IPS-18c (cell line): ENCODE results near the gene CPEB4.

ENCODE experiments used
- H3K4me3 ChIP-seq: 2 replicates; pipeline ENCODE4 v1.7.0; 2013; ENCODE audit warnings: low read depth, mild to moderate bottlenecking, low read length, moderate library complexity; ENCODE audit not compliant: insufficient read depth
- H3K9me3 ChIP-seq: one replicate; pipeline ENCODE4 v1.6.1; 2013; ENCODE audit warnings: mild to moderate bottlenecking, low read length, moderate library complexity; ENCODE audit not compliant: control insufficient read depth, insufficient read depth

Gene CPEB4

DNA sequence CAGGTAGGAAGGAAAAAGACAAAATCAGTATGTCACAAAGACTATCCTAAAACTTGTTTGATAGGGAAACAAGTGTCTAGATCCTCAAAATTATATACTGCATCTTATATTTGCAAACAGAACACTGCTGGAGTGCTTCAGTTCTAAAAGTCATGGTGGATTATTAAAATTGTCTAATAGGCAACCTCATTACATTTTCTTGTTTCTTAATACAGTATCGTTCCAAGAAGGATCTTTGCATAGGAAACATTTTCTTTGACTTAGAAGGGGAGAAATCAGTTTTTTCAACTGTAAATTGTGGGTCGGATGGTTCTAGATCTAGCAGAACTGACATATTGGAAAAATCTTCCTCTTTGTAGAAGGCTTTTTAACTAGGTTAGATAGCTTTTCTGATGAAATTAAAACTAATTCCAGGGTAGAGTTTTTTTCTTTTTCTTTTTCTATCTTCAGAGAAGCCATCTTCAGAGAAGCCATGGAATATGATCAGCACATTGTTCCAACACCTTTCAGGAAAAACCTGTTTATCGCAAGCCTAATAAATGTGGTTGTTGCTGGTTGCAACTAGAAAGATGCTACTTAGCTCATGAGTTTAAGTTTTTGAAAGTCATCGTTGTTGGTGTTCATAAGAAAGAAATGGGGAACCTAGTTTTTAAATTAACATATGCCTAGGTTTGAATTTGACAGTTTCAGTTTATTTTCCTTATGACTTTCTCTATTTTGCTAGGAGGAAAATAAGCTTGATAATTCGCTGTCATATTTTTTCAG lies 7.4 kb downstream of the CPEB4 start:
- Histone ChIP-seq H3K4me3 (no peak overlapping the region), H3K9me3 (no peaks in the 10 kb centered on the region)

DNA sequence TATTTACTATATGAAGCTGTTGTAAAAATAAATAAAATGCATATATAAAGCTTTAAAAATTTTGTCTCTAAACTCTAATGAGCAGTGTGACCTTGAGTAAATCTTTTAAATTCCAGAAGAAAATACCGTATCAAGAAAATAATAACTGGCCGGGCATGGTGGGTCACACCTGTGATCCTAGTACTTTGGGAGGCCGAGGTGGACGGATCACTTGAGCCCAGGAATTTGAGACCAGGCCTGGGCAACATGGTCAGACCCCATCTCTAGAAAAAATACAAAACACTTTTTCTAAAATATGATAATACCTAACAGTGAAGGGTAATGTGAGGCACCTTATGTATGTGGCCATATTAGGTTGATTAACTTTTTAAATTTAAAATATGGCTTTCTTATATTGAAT lies 8.5 kb downstream of the CPEB4 start:
- Histone ChIP-seq H3K4me3 (no peak overlapping the region), H3K9me3 (no peaks in the 10 kb centered on the region)

DNA sequence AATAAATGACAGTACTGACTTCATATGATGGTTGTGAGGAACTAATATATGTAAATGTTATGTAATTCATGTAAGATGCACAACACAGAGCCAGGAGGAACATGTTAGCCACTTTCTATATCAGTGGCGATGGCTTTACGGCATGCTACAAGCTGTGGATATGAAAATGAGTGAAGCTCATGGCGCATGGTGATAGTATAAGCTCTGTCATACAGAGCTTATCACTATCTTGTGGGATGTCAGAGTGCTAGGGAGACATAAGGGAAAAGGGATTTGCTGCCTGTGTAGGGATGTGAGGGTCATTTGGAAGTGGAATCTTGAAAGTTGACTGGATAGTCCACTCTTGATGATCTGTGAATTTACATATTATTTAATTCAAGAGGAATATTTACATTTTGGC lies 13.6 kb downstream of the CPEB4 start:
- Histone ChIP-seq H3K9me3 (no peaks in the 10 kb centered on the region), H3K4me3 (no peak overlapping the region)

DNA sequence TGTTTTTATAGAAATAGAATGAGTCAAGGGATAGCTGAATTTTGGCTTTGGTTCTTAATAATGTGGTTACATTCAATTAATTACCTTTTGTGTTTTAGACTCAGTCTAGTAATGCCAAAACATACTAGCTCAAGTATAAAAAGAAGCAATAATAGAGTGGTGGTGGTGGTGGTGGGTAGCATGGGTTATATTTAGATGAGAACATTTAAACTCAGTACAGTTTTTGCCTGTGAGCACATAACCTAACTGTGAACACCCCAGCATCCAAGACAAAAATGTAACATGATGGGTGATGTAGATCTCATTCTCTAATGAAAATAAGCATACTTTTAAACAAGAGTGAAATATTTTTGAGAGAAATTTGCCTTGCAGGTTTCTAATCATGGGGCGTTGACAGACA lies 14.2 kb downstream of the CPEB4 start:
- no peak overlapping the region for H3K4me3 ChIP-seq

DNA sequence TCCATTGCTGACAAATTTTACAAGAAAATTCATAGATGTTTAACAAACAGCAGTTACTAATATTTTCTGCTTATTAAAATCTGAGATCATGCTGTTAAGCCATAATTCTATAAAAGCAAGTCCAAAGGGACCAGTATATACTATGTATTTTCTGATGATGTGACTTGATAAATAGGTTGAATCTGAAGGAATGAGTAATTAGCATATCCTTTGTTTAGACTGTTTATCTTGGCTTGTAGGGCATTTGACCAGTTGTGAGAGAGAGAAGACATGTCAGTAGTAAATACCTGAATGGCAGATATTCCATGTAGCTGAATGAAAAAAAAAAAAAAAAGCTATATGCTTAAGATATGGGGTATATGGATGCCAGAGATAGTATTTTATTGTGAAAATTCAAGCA lies 14.6 kb downstream of the CPEB4 start:
- no peak overlapping the region for H3K4me3 ChIP-seq
- no peaks in the 10 kb centered on the region for H3K9me3 ChIP-seq

More for the DNA sequence above, 14.2 kb downstream of the CPEB4 start:
- H3K9me3 ChIP-seq, result no peaks in the 10 kb centered on the region

DNA sequence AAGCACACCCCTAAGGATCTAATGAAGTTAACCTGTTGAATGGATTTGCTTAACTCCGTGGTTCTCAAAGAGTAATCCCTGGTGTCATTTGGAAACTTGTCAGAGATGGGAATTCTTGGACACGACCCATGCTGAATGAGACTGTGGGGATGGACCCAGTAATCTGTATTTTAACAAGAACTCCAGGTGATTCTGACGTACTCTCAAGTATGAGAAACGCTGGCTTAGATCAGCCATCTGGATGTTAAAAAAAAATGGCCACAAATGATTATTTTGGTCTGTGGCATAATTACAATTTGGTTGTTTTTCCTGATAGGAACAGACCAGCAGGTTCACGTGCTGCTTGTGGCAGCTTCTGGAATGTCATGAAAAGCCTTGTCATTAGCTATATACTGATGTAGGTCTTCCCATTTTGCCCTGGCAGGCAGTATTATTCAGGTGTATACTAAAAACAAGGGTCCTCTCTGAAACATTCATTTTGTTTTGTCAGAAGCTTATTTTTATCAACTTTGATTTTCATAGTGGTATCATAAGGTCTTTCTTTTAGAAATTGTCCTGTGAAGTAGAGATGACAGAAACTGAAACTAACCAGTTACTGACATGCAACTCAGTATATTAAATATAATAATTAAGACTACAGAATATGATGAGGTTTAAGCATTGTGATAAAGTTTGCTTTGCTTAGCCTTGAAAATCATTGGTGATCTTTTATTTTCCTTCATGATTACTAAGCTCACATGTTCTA lies 15.4 kb downstream of the CPEB4 start:
- Histone ChIP-seq H3K4me3 (no peak overlapping the region), H3K9me3 (no peaks in the 10 kb centered on the region)

DNA sequence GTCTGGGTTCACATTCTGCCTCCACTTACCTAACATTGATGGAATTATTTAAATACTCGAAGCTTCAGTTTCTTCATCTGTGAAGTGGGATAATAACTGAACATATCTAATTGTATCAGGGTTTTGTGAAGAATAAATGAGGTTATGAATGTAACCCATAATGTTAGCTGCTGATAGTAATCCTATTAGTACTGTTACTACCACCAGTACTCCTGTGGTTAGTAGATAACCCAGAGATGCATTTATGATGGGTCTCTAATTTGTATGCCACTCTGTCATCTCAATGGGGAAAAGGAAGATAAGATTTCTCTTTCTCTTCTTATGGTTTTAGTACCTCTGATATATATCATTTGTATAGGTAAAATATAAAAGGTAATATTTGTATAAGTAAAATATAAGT lies 16.0 kb downstream of the CPEB4 start:
- Histone ChIP-seq H3K9me3 (no peaks in the 10 kb centered on the region), H3K4me3 (no peak overlapping the region)

DNA sequence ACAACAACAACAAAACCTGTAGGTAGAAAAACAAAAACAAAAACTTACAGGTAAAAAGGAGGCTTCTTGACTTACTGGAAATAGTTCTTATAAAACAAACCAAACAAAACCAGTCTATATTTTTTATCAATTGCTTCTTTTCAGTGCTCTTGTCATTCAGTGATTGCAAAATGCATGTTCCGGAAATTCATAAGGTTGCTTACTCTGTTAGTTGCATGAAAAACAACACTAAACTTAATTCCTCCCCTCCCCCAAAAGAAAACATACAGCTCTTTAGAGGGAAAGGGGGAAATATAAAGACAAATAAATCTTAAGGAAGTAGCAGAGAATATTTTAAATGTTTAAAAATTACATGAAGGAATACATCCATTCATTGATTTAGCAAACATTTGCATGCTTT lies 19.1 kb downstream of the CPEB4 start:
- Histone ChIP-seq H3K9me3 (no peaks in the 10 kb centered on the region), H3K4me3 (no peak overlapping the region)

DNA sequence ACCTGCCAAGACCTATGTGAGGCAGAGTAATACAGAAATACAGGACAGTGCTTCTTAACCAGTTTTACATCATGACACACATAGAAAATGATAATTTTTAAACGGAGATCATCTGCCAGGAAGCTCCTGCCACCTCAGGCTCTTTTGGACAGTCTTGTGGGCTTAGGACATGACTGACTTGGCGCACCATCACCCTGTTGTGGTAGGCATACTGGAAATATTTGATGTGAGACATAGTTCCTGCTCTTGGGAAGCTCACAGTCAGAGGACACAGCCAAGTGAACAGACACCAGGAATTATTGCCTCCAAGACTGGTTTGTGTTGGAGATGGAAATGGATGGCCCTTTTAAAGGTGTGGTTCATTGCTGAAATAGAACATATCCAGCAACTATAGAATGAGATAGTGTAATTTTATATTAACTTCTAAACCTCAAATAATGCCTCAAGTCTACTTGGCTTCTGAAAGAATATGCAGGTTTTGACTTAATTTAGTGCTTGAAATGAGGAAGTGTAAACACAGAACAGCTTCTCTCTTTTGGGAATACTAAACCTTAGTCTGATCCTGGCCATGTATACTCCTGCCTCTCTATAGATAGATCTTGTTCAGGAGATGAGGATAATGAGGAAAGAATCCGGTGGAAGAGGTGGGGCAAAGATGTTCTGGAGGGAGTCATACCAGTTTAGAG lies 19.7 kb downstream of the CPEB4 start:
- Histone ChIP-seq H3K9me3 (no peaks in the 10 kb centered on the region), H3K4me3 (no peak overlapping the region)

DNA sequence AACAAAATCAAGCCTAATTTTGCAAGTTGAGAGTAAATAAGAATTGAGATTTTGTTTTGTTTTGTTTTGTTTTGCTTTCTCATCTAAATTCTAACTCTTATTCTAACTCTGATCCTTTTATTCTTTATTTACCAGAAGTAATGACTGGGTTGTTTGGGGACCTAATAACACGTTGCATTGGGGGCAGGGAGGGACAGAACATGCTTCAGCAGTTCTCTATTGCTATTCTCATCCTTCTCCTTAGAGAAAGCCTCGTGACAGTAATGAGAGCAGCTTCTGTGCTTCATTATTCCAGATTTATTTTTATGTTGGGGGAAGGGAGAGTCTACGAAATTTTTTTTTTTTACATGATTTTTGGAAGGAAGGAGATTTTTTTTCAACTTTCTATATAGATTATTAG lies 21.1 kb downstream of the CPEB4 start:
- no peak overlapping the region for H3K4me3 ChIP-seq
- no peaks in the 10 kb centered on the region for H3K9me3 ChIP-seq

DNA sequence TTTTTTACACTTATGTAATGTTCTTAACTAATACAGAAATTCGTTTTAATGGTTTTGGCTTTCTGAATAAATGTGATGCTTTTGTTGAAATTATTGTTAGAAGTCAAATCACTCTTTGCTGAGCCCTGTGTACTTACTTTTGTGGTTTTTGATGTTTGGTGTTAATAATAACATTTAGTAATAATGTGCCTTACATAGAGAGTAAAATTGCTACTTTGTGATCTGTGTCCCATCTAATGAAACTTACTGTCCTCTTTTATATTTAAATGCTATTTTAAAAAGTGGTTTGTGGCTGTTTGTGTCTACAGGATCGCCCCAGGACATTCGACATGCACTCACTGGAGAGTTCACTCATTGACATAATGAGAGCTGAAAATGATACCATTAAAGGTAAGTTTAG lies 22.1 kb downstream of the CPEB4 start:
- Histone ChIP-seq H3K9me3 (no peaks in the 10 kb centered on the region), H3K4me3 (no peak overlapping the region)

DNA sequence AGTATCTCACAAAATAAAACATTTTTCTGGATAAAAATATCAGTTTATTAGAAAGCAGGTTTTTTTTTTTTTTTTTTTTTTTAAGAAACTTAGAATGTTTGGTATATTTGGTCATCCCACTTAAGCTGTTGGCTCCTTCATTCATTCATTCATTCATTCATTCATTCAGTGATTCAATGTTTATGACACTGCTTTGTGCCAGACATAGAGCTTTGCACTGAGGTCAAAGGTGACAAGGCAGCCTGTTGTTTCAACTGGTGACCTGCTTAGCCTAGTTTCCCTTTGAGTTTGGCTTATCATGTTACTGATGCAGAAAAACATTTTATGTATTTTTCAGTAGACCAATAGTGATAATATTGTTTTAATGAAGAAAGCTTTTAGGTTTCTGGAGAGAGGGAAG lies 23.5 kb downstream of the CPEB4 start:
- Histone ChIP-seq H3K4me3 (no peak overlapping the region), H3K9me3 (no peaks in the 10 kb centered on the region)

DNA sequence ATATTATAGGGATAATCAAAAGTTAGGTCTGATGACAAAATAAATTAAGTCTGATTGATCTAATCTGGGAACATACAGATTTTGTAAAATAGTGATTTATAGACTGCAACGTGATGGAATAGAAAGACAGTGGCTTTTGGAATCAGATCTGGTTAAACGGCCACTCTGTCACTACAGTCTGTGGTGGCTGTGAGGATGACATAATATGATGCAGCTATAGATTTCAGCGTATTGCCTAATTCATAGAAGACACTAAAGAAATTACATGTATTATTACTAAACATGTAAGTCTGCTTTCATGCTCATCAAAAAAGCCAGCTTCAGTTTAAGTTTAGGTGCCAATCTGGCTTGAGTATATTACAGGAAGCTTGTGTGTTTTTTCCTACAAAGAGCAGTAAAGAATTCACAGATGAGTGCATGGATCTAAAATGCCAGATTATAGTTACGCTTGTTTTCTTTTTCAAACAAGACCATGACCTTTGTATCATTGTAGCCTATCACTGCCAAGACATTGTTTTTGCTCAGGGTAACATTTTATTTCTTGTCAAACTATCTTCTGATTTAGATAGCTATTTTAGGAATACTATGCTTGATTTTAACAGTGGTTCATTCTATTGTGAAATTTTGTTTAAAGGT lies 25.7 kb downstream of the CPEB4 start:
- H3K4me3 ChIP-seq, result no peak overlapping the region
- H3K9me3 ChIP-seq, result no peaks in the 10 kb centered on the region

DNA sequence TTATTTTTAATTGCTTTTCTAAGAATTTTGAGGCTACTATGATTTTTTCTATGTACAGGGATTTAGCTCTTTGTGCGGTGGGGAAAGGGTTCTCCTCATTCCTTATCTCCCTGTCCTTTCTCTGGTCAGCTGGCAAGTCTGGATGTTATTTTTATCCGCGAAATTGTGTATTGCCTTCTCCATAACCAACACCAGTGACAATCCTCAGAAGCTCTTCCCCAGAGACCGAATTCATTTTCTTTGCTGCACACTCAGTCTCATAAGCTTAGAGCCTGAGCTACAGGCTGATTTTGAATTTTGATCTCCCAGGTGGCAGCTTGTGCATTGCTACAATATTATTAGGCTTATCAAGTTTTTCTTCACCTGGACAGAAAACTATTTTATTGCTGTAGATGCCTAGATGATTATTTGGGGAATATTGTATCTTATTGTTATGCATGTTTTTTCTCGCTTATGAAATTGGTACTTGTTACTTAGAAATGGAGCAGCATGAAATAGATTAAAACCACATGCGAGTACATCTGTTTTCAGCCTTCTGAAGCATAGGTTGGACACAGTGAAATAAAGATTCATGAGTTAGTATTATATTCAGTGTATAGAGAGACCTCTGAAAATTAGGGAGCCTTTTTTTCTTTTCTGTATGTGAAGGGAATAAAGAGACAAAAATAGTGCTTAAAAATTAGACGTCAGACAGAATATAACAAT lies 27.3 kb downstream of the CPEB4 start:
- Histone ChIP-seq H3K9me3 (no peaks in the 10 kb centered on the region), H3K4me3 (no peak overlapping the region)

DNA sequence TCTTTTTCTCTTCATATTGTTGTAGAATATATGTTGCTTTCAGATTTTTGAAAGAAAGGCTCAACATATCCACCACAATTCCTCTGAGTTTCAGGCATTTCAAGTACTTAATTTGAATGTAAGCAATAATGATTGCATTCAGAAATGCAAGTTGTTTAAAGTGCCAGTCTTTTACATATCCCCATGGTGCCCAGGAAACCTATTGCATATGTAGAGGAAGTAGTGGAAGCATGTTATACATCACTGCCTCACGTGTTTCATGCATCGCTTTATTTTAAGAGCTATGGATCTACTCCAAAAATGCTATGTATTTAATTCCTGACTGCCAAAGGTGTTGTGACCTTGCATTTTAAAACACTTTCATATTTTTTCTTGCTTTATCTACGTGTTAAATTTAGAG lies 28.1 kb downstream of the CPEB4 start:
- H3K9me3 ChIP-seq, result no peaks in the 10 kb centered on the region
- no peak overlapping the region for H3K4me3 ChIP-seq

DNA sequence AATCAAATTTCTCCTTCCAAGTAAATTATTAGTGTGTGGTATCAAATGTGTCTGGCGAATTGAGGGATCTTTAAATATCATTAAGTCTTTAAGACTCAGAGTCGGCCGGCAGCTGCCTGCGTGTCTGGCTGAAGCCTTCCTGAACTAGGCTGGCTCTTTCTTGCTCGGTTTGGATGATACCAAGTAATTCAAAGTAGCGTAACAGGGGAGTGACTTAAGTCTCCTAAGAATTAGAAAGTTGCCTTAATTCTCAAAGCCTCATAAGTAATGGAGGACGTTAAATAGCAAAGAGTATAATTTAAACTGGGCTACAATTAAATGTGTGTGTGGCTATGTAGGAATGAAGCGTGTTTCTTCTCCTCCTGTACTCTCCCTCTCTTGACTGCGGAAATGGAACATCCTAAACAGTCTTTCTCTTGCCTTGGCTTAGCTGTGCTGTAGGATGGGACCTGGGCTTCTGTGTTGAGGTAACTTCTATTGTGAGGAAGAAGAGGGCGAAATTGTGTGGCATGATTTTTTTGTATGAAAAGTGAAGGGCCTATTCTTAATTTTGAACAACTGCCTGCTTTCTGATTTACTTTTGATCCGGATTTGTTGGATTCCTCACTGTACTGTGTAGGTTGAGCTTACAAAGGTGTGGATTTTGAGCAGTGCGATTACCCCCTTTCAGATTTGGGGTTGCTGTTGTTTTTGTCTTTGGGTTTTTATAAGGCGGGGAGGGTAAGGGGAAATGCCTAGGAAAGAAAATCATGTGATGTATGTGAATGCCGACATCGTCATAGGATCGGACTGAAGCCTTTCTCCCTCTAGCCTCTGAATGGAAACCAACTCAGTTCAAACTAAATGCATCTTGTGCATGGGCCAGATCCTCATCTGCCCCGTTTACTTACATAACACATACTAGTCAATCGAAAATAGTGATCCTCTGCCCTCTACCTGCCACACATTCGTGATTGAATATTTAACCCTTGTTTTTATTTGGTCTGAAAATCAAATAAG lies 29.9 kb downstream of the CPEB4 start:
- H3K4me3 ChIP-seq, result peak overlapping the region; percentile 56
- no peaks in the 10 kb centered on the region for H3K9me3 ChIP-seq
